HFF-Myc (cell line): ENCODE data around the gene DTNA.

Source experiments
- DNase-seq: peaks from one replicate; pipeline ENCODE4 v3.0.0-alpha.2; 2011; ENCODE audit warnings: low read depth; ENCODE audit errors: extremely low read depth
- H3K4me3 ChIP-seq: replicated peaks from 2 replicates; pipeline ENCODE4 v1.5.1; 2011; ENCODE audit warnings: low read depth, mild to moderate bottlenecking, control low read depth, low read length
- TF ChIP-seq, protein P1 (sequence below): IDR thresholded peaks from 2 replicates; pipeline ENCODE4 v1.5.1; 2012; ENCODE audit warnings: mild to moderate bottlenecking, low read depth, low read length, control low read depth; ENCODE audit errors: missing control alignments

The DTNA gene

DNA sequence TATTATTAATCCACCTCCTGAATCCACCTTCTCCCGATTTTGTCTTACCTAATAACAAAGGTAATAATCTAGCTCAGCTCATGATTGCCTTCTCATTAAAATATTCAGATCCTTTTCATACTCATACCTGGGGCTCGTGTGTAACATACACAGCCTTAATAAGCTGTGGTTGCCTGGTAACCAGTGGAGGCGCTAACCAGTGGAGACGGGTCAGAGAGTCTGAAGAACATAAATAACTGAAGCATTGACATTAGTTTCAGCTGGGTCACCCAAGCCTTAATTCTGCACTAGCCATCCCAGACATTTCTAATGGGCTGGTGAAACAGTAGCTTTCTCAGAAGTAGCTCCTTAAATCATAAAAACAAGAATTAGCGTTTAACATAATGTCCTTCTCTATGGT, 14.8 kb upstream of the DTNA start:
- TF ChIP-seq, protein P1, sequence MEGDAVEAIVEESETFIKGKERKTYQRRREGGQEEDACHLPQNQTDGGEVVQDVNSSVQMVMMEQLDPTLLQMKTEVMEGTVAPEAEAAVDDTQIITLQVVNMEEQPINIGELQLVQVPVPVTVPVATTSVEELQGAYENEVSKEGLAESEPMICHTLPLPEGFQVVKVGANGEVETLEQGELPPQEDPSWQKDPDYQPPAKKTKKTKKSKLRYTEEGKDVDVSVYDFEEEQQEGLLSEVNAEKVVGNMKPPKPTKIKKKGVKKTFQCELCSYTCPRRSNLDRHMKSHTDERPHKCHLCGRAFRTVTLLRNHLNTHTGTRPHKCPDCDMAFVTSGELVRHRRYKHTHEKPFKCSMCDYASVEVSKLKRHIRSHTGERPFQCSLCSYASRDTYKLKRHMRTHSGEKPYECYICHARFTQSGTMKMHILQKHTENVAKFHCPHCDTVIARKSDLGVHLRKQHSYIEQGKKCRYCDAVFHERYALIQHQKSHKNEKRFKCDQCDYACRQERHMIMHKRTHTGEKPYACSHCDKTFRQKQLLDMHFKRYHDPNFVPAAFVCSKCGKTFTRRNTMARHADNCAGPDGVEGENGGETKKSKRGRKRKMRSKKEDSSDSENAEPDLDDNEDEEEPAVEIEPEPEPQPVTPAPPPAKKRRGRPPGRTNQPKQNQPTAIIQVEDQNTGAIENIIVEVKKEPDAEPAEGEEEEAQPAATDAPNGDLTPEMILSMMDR: no peak
- H3K4me3 ChIP-seq: no peak overlapping the region
- DNase-seq: no peak

DNA sequence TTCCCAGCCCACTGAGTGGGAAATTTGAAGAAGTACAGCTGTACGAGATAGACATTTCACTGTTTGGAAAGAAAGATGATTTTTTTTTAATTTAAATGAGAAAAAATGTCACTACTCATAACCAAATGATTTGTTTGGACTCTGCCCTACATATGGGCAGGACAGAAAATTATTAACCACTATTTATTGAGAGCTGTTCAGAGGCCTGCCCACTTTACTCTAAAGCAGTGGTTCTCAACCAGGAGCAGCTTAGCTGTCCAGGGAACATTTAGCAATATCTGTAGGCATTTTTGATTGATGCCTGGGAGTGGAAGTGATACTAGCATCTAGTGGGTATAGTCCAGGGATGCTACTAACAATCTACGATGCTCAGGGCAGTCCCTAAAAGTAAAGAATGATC, 13.4 kb upstream of the DTNA start:
- DNase-seq: no peak
- TF ChIP-seq, protein P1: no peak
- no peak overlapping the region for H3K4me3 ChIP-seq

DNA sequence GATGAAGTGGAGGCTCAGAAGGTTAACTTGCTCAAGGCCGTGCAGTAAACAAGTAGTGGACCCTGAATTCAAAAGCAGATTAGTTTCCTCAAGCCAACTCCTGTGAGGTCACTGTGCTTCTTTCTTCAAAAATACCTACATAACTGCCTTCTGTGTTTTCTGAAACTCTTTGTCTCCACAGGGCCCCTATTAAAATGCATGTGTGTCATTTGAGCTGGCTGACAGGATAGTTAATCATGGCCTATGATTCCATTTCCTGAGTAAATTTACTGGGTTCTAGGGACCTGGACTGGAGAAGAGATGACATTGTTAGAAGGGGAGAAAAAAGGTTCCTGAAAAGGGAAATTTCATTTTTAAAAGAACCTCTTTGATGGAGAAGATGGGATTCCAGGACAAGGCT, 12.9 kb upstream of the DTNA start:
- no peak for DNase-seq
- TF ChIP-seq, protein P1: no peak
- no peak overlapping the region for H3K4me3 ChIP-seq

DNA sequence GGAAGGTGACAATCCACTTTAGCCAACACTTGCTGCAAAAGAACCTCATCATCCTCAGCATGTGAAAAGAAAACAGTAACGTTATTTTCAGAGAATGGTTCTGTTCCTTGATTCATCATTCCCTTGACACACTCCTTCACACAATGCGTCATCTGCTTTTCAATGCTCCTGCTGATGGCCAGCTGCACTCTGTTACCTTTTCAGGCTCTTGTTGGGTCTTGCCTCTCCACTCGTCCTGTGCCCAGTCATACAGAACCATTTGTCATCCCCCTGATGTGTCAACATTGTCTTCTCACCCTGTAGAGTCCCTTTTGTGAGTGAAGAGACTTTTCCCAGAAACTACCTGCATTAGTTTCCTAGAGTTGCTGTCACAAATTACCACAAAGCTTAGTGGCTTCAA, 12.2 kb upstream of the DTNA start:
- H3K4me3 ChIP-seq: no peak overlapping the region
- TF ChIP-seq, protein P1: no peak
- DNase-seq: no peak

DNA sequence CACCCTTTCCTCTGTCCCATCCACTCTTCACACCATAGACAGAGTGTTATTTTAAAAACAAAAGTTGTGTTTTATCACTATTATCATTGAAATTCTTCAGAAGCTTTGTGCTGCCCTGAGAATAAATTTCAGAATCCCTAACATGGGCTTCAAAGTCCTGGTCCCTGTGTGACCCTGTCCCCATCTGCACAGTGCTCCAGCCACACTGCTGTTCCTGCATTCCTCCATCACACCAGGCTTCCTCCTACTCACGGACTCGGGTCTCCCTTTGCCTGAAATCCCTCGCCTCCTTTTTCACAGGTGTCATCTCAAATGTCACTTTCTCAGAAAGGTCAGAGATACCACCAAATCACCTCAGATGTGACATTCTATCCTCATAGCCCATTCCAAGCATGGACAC, 8.2 kb upstream of the DTNA start:
- TF ChIP-seq, protein P1: no peak
- no peak overlapping the region for H3K4me3 ChIP-seq
- no peak for DNase-seq

DNA sequence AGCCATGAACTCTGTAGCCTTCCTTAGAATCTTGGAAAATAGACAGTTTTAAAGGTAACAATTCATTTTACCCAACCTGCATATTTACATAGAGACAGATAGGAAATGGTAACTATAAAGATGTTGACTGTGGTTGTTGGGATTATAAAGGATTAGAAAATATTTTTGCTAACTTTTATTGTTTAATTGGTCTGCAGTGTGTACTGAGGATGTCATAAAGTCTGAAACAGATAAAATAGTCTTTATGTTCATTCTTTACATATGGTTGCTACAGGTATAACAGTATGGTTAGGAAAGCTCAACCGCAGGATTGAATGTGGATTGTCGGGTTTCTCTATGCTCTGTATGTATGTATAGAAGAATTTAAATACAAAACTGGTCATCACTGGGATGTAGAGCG, 7.3 kb upstream of the DTNA start:
- no peak for DNase-seq
- H3K4me3 ChIP-seq: no peak overlapping the region
- TF ChIP-seq, protein P1: no peak

DNA sequence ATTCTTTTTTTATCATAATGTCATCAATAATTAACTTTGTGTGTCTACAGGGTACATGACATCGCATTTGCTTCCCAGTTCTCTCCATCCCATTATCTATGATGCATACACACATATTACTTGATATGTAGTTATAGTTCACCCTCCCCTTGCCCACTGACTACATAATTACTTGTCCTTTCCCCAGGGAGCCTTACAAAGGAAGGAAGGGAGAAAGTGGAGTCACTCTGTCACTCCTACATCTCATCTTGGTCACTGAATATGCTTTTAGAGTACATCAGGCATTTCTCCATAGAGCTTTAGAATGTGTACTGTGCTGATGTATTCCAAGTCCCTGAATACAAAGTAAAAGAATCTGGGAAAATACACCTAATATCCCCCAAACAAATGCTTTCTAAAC, 6.0 kb upstream of the DTNA start:
- H3K4me3 ChIP-seq: no peak overlapping the region
- TF ChIP-seq, protein P1: no peak
- no peak for DNase-seq
